HTR-8/SVneo (cell line): ENCODE measurements around the gene SYNGR1.
"Not testable (repeated sequence)": the region's sequence is repeated elsewhere in the genome, so short reads cannot be mapped to it uniquely, and the experiment has no call there.

Source experiments
- DNase-seq: peaks from one replicate; pipeline ENCODE4 v3.0.0; 2011; ENCODE audit warnings: low spot score, mixed read lengths; ENCODE audit not compliant: insufficient read length
- FAIRE-seq: peaks from 2 replicates; lab custom pipeline; 2011; peaks lifted over from hg19 to GRCh38; lab: Jason Lieb, UNC

The SYNGR1 gene

DNA sequence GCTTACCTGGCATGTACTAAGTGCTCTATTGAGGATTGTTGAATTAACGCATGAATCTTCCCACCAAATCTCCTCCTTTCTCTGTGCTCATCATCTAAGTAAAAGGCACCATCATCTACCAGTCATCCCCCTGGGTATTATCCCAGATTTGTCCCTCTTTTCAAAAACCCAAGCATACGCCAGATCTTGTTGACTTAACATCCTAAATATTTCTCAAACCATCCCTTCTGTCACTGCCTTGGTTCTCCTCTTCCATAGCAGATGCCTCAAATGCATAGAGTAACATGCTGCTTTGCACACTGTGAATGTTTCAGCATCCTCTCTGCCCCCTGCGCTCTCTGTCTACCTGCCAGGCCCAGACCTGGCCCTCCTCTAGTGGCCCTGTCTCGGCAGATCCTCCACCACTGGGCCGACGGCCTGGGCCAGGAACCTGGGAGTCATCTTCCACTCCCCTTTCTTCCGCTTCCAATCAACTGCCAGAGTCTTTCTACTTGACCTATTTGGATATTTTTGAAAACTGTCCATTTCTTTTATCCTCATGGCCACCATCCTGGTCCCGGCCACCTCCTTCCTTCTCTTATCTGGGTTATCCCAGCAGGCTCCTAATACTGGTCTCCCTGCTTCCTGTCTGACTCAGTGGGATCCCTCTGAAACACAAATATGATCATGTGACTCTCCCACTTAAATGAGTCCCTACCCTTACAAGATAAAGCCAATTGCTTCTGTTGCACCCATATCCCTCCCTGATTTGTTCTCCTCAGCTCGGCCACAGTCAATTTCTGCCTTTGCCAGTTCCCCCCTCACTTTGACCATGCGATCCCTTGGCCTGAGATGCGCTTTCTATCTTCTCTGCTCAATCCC is 46.4 kb downstream of the SYNGR1 start:
- no peak for DNase-seq
- FAIRE-seq: no peak

DNA sequence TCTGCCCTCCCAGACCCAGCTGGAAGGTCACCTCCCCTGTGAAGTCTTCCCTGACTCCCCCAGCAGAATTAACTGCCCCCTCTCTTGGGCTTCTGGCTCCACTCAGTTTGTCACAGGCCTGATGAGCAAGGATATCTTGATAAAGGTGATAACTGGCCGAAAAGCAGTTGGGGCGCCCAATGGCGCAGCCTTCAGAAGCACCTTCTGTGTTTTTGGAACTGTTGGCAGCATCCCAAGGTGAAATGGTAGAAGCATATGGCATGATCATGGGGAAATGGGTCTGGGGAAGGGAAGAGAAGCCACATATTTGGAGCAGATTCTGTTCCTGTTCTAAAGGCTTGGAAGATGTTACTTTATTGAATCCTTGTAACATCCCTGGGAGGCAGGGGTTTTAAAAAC is 47.0 kb downstream of the SYNGR1 start:
- DNase-seq (no peak), FAIRE-seq (no peak)

DNA sequence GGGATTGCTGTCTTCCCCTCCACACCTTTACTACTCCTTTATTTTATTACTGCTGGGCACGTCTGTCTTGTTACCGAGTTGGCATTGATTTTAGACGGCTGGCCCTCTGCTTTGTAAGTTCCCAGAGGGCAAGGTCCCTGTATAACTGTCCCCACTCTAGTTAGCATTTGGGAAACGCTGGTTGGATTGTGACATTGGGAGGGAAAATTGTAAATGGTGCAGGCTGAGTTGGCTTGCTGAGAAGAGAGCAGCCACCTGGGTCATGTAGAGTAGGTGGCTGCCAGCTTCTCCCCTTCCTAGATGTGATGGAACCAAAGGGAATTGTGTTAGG is 51.5 kb downstream of the SYNGR1 start:
- FAIRE-seq (no peak), DNase-seq (no peak)

DNA sequence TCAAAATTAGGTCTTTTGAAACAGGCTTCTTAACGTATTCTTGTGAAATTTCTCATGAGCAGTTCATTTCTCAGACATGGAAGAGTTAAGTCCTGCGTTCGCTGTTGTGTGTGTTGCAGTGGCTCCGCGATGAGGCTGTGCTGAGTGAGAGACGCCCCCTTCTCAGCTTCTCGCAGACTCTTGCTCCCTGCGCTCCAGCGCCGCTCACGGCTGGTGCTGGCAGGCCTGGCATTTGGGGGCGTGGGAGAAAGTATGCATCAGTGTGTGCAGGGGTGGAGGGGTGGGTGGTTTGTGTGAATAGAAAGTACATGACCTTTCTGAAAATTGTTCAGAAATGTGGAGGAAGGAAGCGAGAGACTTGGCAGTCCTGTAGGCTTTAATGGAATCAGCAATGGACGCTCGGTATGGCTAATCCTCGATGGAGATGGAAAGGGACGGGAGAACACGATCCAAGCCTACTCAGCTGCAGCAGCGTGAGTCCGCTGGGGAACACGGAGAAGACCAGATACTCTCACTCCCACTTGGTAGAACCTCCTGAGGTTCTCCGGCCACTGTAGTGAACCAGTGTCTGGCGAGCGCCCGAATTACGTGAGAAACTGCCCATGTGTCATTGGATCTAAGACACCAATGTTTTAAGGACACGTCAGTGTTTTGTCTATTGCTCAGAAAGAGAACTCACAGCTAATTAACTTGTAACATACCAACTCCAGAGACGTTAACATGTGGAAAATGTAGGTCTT is 55.7 kb downstream of the SYNGR1 start:
- FAIRE-seq (no peak), DNase-seq (no peak)

DNA sequence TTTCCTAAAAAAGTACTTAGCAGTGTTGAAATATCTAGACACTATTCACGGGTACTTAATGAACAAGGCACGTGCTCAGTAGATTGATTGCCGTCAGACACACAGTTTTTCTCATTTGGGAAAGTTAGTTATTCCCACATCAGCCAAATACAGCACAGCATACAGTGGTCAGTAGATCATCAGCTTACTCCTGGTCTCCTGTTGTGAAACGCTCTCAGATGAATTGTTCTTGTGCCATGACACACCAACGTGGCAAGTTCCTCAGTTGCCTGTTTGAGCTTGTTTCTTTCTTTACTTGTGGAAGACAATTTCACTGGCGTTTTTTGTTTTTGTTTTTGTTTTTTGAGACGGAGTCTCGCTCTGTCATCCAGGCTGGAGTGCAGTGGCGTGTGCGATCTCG is 58.4 kb downstream of the SYNGR1 start:
- DNase-seq (no peak), FAIRE-seq (no peak)

DNA sequence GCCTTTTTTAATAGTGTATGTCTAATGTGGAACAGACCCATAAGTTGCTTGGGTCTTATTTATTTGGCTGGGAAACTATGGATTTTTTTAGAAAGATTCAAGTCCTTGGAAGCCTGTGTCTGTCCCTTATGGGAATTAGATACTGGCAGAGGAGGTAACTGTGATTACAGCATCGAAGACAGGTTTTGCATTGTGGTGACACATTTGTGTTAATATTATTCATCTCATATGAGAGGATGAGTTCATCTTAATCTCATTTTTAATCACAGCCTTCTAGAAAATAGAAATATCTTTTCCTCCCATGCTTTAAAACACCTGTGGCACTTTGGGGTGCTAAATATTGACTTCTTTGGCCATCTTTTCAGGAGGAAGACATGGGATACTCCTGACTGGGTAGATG is 59.0 kb downstream of the SYNGR1 start:
- no peak for FAIRE-seq

DNA sequence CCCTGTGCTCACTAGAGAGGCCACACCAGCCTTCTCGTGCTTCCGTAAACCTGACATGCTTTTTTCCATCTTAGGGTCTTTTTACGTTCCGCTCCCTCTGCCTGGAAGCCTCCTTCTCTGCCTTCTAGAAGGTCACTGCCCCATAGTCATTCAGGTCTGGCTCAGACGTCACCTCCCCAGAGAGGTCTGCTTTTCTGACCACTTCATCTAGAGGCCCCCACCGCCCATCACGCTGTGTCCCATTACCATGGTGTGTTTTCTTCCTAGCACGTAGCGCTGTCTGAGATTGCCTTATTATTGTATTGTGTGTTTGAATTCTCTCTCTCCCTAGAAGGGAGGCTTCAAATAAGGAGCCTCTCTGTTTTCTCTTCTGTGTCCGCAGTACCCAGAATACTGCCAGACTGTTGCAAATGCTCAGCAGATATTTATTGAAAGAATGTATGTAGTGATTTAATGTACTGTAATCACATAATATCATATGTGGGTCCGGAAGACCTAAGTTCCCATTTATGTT is 59.8 kb downstream of the SYNGR1 start:
- DNase-seq: no peak
- no peak for FAIRE-seq

More for the DNA sequence above, 59.0 kb downstream of the SYNGR1 start:
- DNase-seq: no peak

DNA sequence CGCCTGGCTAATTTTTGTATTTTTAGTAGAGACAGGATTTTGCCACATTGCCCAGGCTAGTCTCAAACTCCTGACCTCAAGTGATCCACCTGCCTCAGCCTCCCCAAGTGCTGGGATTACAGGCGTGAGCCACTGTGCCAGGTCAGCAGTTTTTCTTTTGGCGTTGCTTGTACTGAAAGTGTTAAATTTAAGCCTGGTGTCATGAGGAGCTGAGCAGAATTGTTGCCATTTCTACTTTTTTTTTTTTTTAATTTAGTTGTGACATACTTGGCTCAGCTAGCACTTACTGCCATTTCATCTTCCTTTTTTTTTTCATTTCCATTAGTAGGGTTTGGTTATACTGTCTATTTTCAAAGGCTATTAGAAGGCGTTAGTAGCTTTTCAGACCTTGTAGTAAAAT is 60.5 kb downstream of the SYNGR1 start:
- DNase-seq (no peak), FAIRE-seq (no peak)

DNA sequence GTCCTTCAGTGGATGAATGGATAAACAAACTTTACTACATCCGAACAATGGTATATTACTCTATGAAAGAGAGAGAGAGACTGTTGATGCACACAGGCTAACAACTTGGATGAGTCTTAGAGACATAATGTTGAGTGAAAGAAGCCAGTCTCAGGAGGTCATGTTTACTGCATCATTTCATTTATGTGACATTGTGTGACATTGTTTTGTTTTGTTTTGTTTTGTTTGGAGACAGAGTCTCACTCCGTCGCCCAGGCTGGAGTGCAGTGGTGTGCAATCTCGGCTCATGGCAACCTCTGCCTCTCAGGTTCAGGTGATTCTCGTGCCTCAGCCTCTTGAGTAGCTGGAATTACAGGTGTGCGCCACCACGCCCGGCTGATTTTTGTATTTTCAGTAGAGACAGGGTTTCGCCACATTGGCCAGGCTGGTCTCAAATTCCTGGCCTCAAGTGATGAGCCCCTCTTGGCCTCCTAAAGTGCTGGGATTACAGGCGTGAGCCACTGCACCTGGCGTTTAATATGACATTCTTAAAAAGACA is 62.1 kb downstream of the SYNGR1 start:
- FAIRE-seq, DNase-seq: not testable (repeated sequence)

DNA sequence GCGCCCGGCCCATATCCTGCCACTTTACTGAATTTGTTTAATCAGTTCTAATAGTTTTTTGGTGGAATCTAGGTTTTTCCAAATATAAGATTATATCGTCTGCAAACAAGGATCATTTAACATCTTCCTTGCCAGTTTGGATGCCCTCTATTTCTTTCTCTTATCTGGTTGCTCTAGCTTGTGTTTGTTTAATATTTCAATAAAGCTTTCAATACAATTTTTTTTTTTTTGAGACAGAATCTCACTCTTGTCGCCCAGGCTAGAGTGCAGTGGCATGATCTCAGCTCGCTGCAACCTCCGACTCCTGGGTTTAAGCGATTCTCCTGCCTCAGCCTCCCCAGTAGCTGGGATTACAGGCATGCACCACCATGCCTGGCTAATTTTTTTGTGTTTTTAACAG is 63.4 kb downstream of the SYNGR1 start:
- DNase-seq, FAIRE-seq: not testable (repeated sequence)

DNA sequence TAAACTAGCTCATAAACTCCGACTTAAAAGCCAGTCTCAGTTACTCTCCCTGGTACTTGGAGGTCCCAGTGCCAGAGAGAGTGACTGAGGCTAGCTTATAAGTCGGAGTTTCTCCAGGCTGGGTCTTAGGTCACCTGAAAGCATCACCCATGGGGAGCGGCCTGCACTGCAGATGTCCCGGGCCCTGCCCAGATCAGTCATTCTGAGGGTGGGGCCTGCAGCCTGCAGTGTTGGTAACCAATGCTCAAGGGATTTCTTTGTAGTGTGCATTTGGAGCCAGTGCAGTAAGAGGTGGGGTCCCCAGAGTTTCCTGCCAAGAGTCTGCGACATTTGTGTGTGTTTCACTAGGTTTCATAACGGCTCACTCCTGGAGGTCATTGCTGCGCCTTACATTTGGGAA is 64.6 kb downstream of the SYNGR1 start:
- DNase-seq (no peak), FAIRE-seq (no peak)

DNA sequence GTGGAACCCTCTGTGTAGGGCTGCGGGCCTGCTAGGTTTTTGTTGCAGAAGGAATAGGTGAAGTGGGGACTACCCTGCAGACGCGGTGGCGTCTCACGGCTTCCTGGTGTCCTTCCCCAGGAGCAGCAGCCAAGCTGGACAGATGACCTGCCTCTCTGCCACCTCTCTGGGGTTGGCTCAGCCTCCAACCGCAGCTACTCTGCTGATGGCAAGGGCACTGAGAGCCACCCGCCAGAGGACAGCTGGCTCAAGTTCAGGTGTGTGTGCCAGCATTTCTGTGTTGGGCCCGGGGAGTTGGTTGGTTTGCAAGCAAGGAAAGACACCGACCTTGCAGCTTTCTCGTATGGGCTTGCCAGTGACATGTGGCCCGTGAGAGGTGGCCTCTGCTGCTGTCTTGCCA is 65.1 kb downstream of the SYNGR1 start:
- no peak for FAIRE-seq
- no peak for DNase-seq

DNA sequence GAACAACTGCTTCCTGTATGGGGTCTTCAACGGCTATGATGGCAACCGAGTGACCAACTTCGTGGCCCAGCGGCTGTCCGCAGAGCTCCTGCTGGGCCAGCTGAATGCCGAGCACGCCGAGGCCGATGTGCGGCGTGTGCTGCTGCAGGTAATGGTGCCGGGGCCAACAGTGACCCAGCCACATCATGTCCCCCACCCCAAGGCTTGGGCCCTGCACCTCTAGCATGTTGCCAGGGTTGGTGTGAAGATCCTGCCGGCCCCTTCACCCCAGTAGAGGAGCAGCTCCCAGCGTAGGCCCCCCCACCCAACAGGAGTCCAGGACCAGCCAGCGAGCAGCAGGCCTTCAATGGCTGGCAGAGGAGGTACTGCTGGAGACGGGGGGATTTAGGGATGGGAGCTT is 65.7 kb downstream of the SYNGR1 start:
- DNase-seq (no peak), FAIRE-seq (no peak)

DNA sequence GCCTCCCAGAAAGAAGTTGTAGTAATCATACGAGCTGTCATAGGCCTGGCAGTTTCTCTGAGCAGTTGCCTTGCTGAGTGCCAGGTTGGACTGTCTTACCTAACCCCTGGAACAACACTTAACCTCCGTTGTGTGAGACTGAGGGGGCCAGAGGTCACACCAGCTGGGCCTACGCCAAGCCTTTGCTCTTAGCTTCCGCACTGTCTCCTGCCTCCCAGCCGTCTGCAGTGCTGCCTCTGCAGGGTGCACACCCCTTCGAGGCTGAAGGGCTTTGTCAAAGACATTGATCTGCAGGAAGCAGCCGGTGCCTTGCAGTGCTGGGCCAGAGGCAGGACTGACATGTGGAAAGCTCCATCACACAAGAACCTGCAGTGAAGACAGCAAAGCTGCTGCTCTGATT is 66.5 kb downstream of the SYNGR1 start:
- FAIRE-seq: no peak
- no peak for DNase-seq

DNA sequence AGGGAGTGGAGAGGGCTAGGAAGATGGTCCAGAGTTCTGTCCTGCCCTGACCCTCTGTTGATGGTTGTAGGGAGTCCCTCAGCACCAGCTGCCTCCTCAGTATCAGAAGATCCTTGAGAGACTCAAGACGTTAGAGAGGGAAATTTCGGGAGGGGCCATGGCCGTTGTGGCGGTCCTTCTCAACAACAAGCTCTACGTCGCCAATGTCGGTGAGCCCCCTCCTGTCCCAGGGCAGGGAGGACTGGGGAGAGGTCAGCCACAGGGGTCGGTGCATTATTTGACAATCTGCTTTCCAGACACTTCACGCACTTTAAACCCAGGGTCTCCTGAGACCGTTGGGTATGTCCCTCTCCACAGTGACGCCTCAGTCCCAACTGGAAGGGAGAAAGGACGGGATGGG is 67.8 kb downstream of the SYNGR1 start:
- FAIRE-seq (no peak), DNase-seq (no peak)

DNA sequence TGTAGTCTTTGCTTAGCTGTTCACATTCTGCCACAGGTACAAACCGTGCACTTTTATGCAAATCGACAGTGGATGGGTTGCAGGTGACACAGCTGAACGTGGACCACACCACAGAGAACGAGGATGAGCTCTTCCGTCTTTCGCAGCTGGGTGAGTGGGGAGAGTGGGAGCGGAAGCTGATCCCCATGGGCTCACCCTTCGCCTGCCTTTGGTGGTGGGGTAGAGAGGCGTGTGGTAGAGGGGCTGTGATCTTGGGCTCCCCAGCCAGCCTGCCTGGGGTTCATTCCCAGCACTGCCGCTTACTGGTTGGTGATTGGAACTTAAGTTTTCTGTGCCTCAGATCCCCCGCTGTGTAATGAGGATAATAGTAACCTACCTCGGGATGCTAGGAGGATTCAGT is 68.9 kb downstream of the SYNGR1 start:
- FAIRE-seq (no peak), DNase-seq (no peak)

DNA sequence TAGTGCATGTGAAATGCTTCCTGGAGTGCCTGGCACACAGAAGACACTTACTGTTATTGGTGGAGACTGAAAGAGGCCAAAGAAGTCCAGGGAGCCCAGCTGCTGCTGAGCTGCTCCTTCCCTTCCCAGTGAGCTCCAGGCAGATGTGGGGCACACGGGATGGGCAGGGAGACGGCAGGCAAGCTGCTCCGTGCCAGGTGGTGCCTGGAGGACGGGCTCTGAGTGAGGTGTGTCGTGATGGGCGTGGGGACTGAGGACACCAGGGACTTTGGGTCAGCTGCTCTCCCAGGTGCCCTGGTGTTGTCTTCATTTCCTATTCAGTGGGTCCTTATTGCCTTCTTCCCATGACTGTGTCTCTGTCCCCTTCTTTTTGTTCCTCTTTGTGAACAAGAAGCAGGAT is 69.3 kb downstream of the SYNGR1 start:
- FAIRE-seq (no peak), DNase-seq (no peak)

DNA sequence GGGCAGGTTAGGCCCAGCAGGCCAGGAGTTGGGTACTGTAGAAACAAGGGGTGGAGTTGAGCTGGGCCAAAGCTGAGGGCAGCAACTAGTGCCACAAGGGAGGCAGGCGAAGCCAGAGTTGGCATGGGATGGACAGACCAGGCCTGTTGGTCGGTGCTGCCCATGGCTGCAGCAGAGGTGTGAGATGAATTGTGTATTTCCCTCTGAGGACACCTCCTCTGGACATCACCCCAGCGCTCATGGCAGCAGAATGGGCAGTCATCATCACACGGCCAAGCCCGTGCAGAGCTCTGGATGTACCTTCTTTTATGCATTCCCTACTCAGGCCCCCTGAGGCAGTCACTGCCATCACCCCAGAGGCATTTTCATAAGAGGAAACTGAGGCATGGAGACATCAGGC is 70.1 kb downstream of the SYNGR1 start:
- DNase-seq: no peak
- no peak for FAIRE-seq

DNA sequence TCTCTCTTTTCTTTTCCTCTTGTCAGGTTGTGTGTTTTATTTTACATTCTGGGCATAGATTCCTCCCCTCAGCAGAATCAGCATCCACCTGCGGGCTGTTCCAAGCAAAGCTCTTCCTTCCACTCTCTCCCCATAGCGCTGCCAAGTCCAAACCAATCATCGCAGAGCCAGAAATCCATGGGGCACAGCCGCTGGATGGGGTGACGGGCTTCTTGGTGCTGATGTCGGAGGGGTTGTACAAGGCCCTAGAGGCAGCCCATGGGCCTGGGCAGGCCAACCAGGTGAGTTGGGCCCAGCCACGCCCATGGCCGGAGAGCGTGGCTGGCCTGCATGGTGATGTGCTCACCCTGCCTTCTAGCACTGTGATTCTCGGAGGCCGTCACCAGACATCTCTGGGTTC is 71.9 kb downstream of the SYNGR1 start:
- FAIRE-seq: no peak
- DNase-seq: no peak

DNA sequence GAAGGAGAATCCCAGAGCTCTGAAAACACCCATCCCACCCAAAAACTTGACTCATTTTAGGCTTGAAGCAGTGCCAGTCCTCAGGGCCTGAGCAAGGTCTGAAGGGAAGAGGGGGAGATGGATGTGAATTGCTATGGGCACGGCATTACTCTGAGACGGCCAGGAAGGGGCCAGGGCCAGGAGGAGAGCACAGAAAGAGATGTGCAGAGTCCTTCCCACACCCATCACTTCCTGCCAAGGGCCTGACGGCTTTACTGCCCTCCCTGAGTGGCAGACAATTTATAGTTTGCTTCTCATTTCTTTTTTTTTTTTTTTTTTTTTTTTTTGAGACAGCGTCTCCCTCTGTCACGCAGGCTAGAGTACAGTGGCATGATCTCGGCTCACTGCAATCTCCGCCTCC is 72.3 kb downstream of the SYNGR1 start:
- no peak for DNase-seq

DNA sequence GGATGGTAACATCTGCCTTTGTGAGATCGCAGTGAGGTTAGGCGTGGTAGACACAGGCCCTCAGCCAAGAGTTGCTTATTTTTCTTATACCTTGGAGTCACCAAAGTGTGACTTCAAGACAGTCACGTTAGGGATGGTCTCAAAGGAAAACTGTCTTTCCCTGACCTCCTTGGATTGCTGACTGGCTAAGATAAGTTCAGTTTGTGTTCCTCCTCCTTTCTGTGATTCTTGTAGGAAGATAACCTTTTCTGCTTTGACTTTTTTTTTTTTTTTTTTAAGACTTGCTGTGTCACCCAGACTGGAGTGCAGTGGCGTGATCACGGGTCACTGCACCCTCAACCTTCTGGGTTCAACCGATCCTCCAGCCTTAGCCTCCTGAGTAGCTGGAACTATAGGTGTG is 72.9 kb downstream of the SYNGR1 start:
- DNase-seq (no peak), FAIRE-seq (no peak)

More for the DNA sequence above, 72.3 kb downstream of the SYNGR1 start:
- no peak for FAIRE-seq
